Neural cell (in vitro differentiated cells): Measurements from ENCODE around the gene KIF1C. TPM values are rescaled to one million over a fixed set of nuclear protein-coding genes. Genes with fewer than 3 reads are reported as not detected.
"Not testable (repeated sequence)": the region's sequence is repeated elsewhere in the genome, so short reads cannot be mapped to it uniquely, and the experiment has no call there.

Experiments
- H2AFZ ChIP-seq: fragments of 200-600, 300-800 bp; sonication (generic), shearing (Covaris generic); 2 replicates; pipeline ENCODE4 v1.6.0; 2014; ENCODE audit warnings: low read depth, mild to moderate bottlenecking, antibody characterized with exemption, low read length, moderate library complexity
- H3F3A ChIP-seq: fragments of 200-600 bp; shearing (Covaris generic); 2 replicates; pipeline ENCODE4 v1.6.1; 2016; ENCODE audit warnings: mild to moderate bottlenecking, moderate library complexity, mixed read lengths, antibody characterized with exemption, low read length; ENCODE audit not compliant: insufficient read depth, poor library complexity, severe bottlenecking
- H3K27ac ChIP-seq: fragments of 200-600, 300-800 bp; sonication (generic), shearing (Covaris generic); 2 replicates; pipeline ENCODE4 v1.5.1; 2014; ENCODE audit warnings: mild to moderate bottlenecking, low read length, moderate library complexity
- H3K27me3 ChIP-seq: fragments of 300-800, 200-600 bp; sonication (generic), shearing (Covaris generic); 2 replicates; pipeline ENCODE4 v1.6.0; 2014; ENCODE audit warnings: mild to moderate bottlenecking, low read depth, low read length, moderate library complexity; ENCODE audit not compliant: insufficient read depth
- H3K36me3 ChIP-seq: fragments of 300-800, 200-600 bp; sonication (generic), shearing (Covaris generic); 2 replicates; pipeline ENCODE4 v1.5.1; 2014; ENCODE audit warnings: mild to moderate bottlenecking, antibody characterized with exemption, low read length, moderate library complexity; ENCODE audit not compliant: insufficient read depth
- H3K4me2 ChIP-seq: fragments of 300-800, 200-600 bp; sonication (generic), shearing (Covaris generic); 2 replicates; pipeline ENCODE4 v1.6.0; 2014; ENCODE audit warnings: mild to moderate bottlenecking, low read length
- H3K4me3 ChIP-seq: fragments of 300-800, 200-600 bp; sonication (generic), shearing (Covaris generic); 2 replicates; pipeline ENCODE4 v1.5.1; 2014; ENCODE audit warnings: mild to moderate bottlenecking, low read length, moderate library complexity
- H3K79me2 ChIP-seq: fragments of 200-600 bp; shearing (Covaris generic); replicated peaks from 2 replicates; pipeline ENCODE4 v1.6.0; 2014; ENCODE audit warnings: mild to moderate bottlenecking, low read length, moderate library complexity; ENCODE audit not compliant: insufficient read depth
- H3K9ac ChIP-seq: fragments of 300-800, 200-600 bp; sonication (generic), shearing (Covaris generic); 2 replicates; pipeline ENCODE4 v1.6.1; 2016; ENCODE audit warnings: mild to moderate bottlenecking, low read length, mixed read lengths
- H3K9me2 ChIP-seq: fragments of 200-600 bp; shearing (Covaris generic); 2 replicates; pipeline ENCODE4 v1.6.1; 2016; ENCODE audit warnings: mild to moderate bottlenecking, low read length, mixed read lengths; ENCODE audit not compliant: insufficient read depth
- H3K9me3 ChIP-seq: fragments of 200-600, 300-800 bp; sonication (generic), shearing (Covaris generic); 2 replicates; pipeline ENCODE4 v1.6.1; 2016; ENCODE audit warnings: mild to moderate bottlenecking, mixed run types, low read length, moderate library complexity, mixed read lengths
- H4K20me1 ChIP-seq: fragments of 200-600 bp; shearing (Covaris generic); 2 replicates; pipeline ENCODE4 v1.6.1; 2016; ENCODE audit warnings: mild to moderate bottlenecking, mixed run types; ENCODE audit not compliant: insufficient read depth
- CTCF ChIP-seq: fragments of 450-650 bp; IDR thresholded peaks from 2 replicates; pipeline ENCODE4 v1.5.1; 2014; ENCODE audit warnings: antibody characterized with exemption, mild to moderate bottlenecking, moderate library complexity; ENCODE audit not compliant: poor library complexity, severe bottlenecking
- EP300 ChIP-seq: fragments of 450-650 bp; conservative IDR thresholded peaks from 2 replicates; pipeline ENCODE4 v1.6.1; 2014; ENCODE audit warnings: antibody characterized with exemption, mild to moderate bottlenecking, moderate library complexity; ENCODE audit not compliant: poor library complexity, severe bottlenecking
- EZH2 ChIP-seq: fragments of 200-600, 300-800 bp; shearing (Covaris generic), sonication (generic); IDR thresholded peaks from 2 replicates; pipeline ENCODE4 v1.6.1; 2014; ENCODE audit warnings: antibody characterized with exemption, low read length, borderline replicate concordance, mild to moderate bottlenecking; ENCODE audit not compliant: insufficient read depth, poor library complexity, severe bottlenecking
- MXI1 ChIP-seq: fragments of 450-650 bp; conservative IDR thresholded peaks from 2 replicates; pipeline ENCODE4 v1.6.1; 2014; ENCODE audit warnings: antibody characterized with exemption, mild to moderate bottlenecking; ENCODE audit not compliant: poor library complexity, severe bottlenecking
- POLR2AphosphoS5 ChIP-seq: IDR thresholded peaks from 2 replicates; pipeline ENCODE4 v1.6.1; 2012
- RAD21 ChIP-seq: fragments of 450-650 bp; conservative IDR thresholded peaks from 2 replicates; pipeline ENCODE4 v1.6.1; 2014; ENCODE audit warnings: antibody characterized with exemption, mild to moderate bottlenecking, moderate library complexity
- REST ChIP-seq: IDR thresholded peaks from 2 replicates; pipeline ENCODE4 v1.6.1; 2012; ENCODE audit warnings: borderline replicate concordance
- SMC3 ChIP-seq: fragments of 450-650 bp; conservative IDR thresholded peaks from 2 replicates; pipeline ENCODE4 v1.6.1; 2014; ENCODE audit warnings: antibody characterized with exemption, mild to moderate bottlenecking, moderate library complexity; ENCODE audit not compliant: poor library complexity
- TAF1 ChIP-seq: IDR thresholded peaks from 2 replicates; pipeline ENCODE4 v1.6.1; 2012; ENCODE audit warnings: low read depth
- polyA plus RNA-seq: library from polyadenylated mRNA; depleted of rRNA; stranded (reverse); fragments of >200 nt; gene quantifications from 2 replicates; pipeline ENCODE4 v1.2.3, GENCODE V29; 2014

Gene KIF1C
- polyA plus RNA-seq, 1 donor from 2014 or later: 8.3 TPM

- Histone ChIP-seq H3K9me2 (no peaks in the 10 kb centered on the region), H3K9ac (no peak overlapping the region), H3K27me3 (no peaks in the 10 kb centered on the region), H2AFZ (no peak overlapping the region), H4K20me1 (no peaks in the 10 kb centered on the region), H3K79me2 (no peaks in the 10 kb centered on the region), H3K36me3 (no peaks in the 10 kb centered on the region), H3K4me3 (no peak overlapping the region), H3K9me3 (no peaks in the 10 kb centered on the region), H3K4me2 (no peak overlapping the region), H3K27ac (no peak overlapping the region), H3F3A (no peaks in the 10 kb centered on the region)
- no peak for TF ChIP-seq REST
- no peak for TF ChIP-seq SMC3
- no peak for TF ChIP-seq POLR2AphosphoS5
- no peak for TF ChIP-seq TAF1
- TF ChIP-seq CTCF: no peak
- TF ChIP-seq EP300: no peak
- no peak for TF ChIP-seq EZH2
- no peak for TF ChIP-seq RAD21
- no peak for TF ChIP-seq MXI1
These were observed 29.5 kb downstream of the KIF1C start for GRCh38 chr17:5027299-5027698.

DNA sequence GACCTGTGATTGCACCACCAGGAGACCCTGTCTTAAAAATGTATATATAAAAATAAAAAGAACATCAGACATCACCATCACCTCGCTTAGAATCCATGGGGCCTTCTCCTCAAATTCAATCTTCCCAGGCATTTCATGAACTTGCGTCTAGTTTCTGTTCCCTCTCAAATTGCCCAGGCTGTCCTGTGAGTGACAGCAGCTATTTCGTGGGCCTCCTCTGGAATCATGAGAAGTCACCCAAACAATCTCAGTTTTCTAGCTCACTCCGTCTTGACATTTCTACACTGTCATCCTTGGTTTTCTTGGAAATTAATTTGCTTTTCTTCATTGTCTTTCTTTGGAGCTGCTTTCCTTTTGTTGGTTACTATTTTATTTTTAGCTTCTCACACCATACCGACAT lies 30.2 kb downstream of the KIF1C start:
- Histone ChIP-seq H3K27ac (no peak overlapping the region), H3K4me3 (no peak overlapping the region), H3K9me3 (no peaks in the 10 kb centered on the region), H3K9me2 (no peaks in the 10 kb centered on the region), H3K4me2 (no peak overlapping the region), H3K79me2 (no peaks in the 10 kb centered on the region), H3F3A (no peaks in the 10 kb centered on the region), H3K36me3 (no peaks in the 10 kb centered on the region), H3K27me3 (no peaks in the 10 kb centered on the region), H4K20me1 (no peaks in the 10 kb centered on the region), H2AFZ (no peak overlapping the region), H3K9ac (no peak overlapping the region)
- TF ChIP-seq MXI1: no peak
- TF ChIP-seq RAD21: no peak
- TF ChIP-seq EZH2: no peak
- no peak for TF ChIP-seq POLR2AphosphoS5
- no peak for TF ChIP-seq CTCF

- not testable (repeated sequence) for H3K79me2 ChIP-seq, H3K27me3 ChIP-seq, H3K27ac ChIP-seq
These were observed 32.4 kb downstream of the KIF1C start for GRCh38 chr17:5030168-5030567.

More at GRCh38 chr17:5030168-5030567, 32.4 kb downstream of the KIF1C start:
- H2AFZ ChIP-seq, H3K9me2 ChIP-seq, H3F3A ChIP-seq, H4K20me1 ChIP-seq, H3K4me3 ChIP-seq, H3K36me3 ChIP-seq, H3K9ac ChIP-seq, H3K4me2 ChIP-seq, H3K9me3 ChIP-seq: not testable (repeated sequence)
